Bronchial epithelial cell (primary cell): ENCODE measurements around the gene SREK1IP1. TPM values are rescaled to one million over a fixed set of nuclear protein-coding genes. Genes with fewer than 3 reads are reported as not detected.

Experiments
- DNase-seq: peaks from one replicate; pipeline ENCODE4 v3.0.0-alpha.2; 2010; ENCODE audit warnings: low read depth
- FAIRE-seq: peaks from 2 replicates; lab custom pipeline; 2011; peaks lifted over from hg19 to GRCh38; lab: Jason Lieb, UNC
- H3K27me3 ChIP-seq: 2 replicates; pipeline ENCODE4 v1.5.1; 2011; ENCODE audit warnings: low read length; ENCODE audit not compliant: control insufficient read depth, insufficient read depth
- H3K36me3 ChIP-seq: 2 replicates; pipeline ENCODE4 v1.5.1; 2011; ENCODE audit warnings: low read length; ENCODE audit not compliant: control insufficient read depth, insufficient read depth
- H3K4me3 ChIP-seq: 2 replicates; pipeline ENCODE4 v1.5.1; 2011; ENCODE audit warnings: mild to moderate bottlenecking, low read depth, low read length, control low read depth
- total RNA-seq: library from RNA; depleted of rRNA; stranded (reverse); fragments of >200 nt; gene quantifications from 2 replicates; pipeline ENCODE4 v1.2.1, GENCODE V29; 2014
- TF ChIP-seq, protein P1 (sequence below): IDR thresholded peaks from 2 replicates; pipeline ENCODE4 v1.5.1; 2011; ENCODE audit warnings: mild to moderate bottlenecking, moderate library complexity, low read length, control low read depth, inconsistent platforms; ENCODE audit not compliant: insufficient read depth, severe bottlenecking

Gene SREK1IP1
- total RNA-seq, 1 donor from 2014 or later: 21.9 TPM

DNA sequence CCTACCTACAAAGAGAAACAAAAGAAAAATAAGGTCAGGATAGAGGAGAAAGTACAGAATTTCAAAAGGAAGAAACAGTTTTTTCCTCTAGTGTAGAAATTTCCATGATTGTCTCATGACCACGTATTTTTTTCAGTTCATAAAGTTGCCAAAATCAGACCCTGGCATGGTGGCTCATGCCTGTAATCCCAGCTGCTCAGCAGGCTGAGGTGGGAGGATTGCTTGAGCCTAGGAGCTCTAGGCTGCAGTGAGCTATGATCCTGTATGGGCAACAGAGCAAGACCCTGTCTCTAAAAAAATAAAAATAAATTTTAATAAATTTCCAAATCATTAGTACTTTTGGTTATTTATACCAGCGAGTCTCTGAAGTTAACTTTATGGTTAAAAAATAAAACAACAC lies 38.0 kb upstream of the SREK1IP1 start:
- TF ChIP-seq, protein P1, sequence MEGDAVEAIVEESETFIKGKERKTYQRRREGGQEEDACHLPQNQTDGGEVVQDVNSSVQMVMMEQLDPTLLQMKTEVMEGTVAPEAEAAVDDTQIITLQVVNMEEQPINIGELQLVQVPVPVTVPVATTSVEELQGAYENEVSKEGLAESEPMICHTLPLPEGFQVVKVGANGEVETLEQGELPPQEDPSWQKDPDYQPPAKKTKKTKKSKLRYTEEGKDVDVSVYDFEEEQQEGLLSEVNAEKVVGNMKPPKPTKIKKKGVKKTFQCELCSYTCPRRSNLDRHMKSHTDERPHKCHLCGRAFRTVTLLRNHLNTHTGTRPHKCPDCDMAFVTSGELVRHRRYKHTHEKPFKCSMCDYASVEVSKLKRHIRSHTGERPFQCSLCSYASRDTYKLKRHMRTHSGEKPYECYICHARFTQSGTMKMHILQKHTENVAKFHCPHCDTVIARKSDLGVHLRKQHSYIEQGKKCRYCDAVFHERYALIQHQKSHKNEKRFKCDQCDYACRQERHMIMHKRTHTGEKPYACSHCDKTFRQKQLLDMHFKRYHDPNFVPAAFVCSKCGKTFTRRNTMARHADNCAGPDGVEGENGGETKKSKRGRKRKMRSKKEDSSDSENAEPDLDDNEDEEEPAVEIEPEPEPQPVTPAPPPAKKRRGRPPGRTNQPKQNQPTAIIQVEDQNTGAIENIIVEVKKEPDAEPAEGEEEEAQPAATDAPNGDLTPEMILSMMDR: no peak
- H3K4me3 ChIP-seq: no peak overlapping the region

DNA sequence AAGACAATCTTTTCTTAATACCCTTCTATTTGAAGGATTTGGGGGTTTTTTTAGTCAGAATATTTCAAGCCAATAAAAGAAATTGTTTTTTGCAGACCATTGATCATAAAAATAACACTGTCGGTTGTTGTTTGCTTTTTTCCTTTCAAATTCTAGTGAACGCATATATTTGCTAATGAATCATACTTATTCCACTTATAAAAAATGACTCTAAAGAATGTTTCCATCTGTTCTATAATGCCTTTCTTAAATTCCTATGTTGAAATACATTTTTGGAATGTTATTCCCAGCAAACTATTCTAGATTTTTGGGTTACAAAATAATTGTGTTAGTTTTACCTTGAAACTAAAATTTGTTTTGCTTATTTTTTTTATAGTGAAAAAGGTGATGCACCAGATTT lies 32.4 kb upstream of the SREK1IP1 start:
- no peaks in the 10 kb centered on the region for H3K36me3 ChIP-seq
- no peak overlapping the region for H3K4me3 ChIP-seq
- TF ChIP-seq, protein P1: no peak
- H3K27me3 ChIP-seq: no peaks in the 10 kb centered on the region
- FAIRE-seq: no peak
- no peak for DNase-seq

More for the DNA sequence above, 38.0 kb upstream of the SREK1IP1 start:
- Histone ChIP-seq H3K36me3 (no peaks in the 10 kb centered on the region), H3K27me3 (no peaks in the 10 kb centered on the region)
- FAIRE-seq (no peak), DNase-seq (no peak)

DNA sequence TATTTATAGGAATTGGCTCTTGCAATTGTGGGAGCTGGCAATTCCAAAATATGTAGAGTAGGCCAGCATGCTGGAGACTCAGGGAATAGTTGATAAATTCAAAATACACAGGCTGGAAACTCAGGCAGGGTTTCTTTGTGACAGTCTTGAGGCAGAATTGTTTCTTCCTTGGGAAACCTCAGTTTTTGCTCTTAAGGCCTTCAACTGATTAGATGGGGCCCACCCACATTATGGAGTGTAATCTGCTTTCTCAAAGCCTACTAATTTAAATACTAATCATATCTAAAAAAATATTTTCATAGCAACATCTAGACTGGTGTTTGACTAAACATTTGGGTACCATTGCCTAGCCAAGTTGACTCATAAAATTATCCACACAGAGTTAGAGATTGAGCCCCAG lies 27.8 kb upstream of the SREK1IP1 start:
- no peak for DNase-seq
- FAIRE-seq: no peak
- Histone ChIP-seq H3K27me3 (no peaks in the 10 kb centered on the region), H3K4me3 (no peak overlapping the region), H3K36me3 (no peaks in the 10 kb centered on the region)
- TF ChIP-seq, protein P1: no peak

DNA sequence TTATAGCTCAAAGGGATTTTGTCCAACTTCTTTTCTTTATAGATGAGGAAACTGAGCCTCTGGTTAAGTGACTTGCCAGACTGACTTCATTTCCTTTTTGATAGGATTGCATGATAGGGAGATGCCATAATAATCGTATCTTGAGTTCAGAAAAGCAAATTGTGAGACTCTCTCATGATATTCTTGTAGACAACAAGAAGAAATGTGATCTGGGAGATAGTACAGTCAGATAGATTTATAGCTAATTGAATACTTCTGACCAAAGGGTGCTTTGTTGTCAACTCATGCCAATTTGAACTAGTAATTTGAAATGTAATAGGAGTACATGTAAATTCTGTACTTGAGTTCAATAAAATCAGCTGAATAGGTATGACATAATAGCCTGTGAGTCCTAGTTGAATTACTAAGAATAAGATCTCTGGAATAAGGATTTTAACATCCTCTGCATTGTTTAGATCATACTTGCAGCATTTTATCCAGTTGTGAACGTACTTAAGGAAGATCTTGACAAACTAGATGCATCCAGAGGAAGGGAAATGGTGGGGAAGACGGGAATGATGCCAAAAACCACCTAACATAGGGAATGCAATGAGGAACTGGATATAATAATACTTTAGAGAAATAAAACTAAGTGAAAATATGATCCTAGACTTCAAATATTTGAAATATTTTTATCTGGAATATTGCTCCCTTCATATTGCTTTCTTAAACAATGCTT lies 25.7 kb upstream of the SREK1IP1 start:
- DNase-seq (no peak), FAIRE-seq (no peak)
- H3K27me3 ChIP-seq: no peaks in the 10 kb centered on the region
- no peak overlapping the region for H3K4me3 ChIP-seq
- no peaks in the 10 kb centered on the region for H3K36me3 ChIP-seq
- TF ChIP-seq, protein P1: no peak

DNA sequence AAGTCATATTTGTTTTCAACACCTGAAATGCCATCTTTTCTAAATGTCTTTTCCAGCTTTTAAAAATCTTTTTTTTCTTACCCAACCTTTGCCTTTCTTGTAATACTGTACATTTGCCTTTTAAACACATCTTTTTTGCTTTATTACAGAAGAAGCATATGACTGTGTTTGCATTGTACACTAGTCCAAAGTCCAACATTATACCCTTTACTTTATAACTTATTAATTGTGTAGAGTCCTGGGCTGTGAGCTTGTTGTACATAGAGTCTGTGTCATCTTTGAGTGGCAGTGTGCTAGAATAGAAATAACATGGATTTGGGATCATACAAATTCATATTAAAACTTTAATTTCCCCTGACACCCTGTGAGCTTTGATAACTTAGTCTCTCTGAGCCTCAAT lies 24.0 kb upstream of the SREK1IP1 start:
- Histone ChIP-seq H3K36me3 (no peaks in the 10 kb centered on the region), H3K4me3 (no peak overlapping the region), H3K27me3 (no peaks in the 10 kb centered on the region)
- TF ChIP-seq, protein P1: no peak
- no peak for FAIRE-seq
- no peak for DNase-seq

DNA sequence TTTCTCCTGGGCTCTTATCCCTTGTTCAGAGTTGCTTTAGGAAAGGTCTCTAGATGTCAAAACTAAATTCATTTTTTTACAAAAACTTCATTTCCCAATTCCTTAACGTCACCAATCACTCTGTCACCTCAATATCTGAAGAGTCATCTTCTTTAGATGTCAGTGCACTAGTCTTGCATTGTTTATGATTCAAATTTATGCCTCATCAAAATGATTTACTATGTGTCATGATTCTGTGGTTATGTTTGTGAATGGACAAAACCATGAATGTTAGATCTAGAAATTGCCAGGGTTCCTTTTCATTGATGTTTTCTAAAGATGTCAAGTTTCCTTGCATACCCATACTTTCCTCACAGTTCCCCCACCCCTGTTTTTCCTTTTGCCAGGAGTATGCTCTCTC lies 21.7 kb upstream of the SREK1IP1 start:
- DNase-seq: peak; percentile 85

More for the DNA sequence above, 21.7 kb upstream of the SREK1IP1 start:
- FAIRE-seq: no peak
- Histone ChIP-seq H3K36me3 (no peaks in the 10 kb centered on the region), H3K4me3 (no peak overlapping the region), H3K27me3 (no peaks in the 10 kb centered on the region)
- TF ChIP-seq, protein P1: no peak
